Stimulated activated CD8-positive, alpha-beta memory T cell treated with anti-CD3 and anti-CD28 coated beads, Interleukin-7, amount 100 ng/mL, for 4 hours (primary cell): ENCODE measurements around the gene SNX6.
"Not testable (repeated sequence)": the region's sequence is repeated elsewhere in the genome, so short reads cannot be mapped to it uniquely, and the experiment has no call there.

ENCODE experiments used
- DNase-seq, 2 donors: peaks; one replicate each; pipeline ENCODE4 v3.0.0-alpha.2; 2020; ENCODE audit warnings: low read depth in 2 of 2

SNX6 gene

DNA sequence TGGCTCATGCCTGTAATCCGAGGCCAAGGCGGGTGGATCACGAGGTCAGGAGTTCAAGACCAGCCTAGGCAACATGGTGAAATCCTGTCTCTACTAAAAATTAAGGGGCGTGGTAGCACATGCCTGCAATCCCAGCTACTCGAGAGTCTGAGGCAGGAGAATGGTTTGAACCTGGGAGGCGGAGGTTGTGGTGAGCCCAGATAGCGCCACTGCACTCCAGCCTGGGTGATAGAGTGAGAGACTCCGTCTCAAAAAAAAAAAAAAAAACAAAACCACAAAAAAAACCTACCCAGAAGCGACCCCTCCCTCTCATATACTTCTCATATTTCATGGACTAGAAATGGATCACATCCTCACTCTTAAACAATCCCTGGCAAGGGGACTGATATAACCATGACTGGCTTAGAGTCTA lies 4.4 kb upstream of the SNX6 start:
- DNase-seq: not testable (repeated sequence)

- DNase-seq: no peak
Measured at GRCh38 chr14:34633742-34634141, 3.8 kb upstream of the SNX6 start.

DNA sequence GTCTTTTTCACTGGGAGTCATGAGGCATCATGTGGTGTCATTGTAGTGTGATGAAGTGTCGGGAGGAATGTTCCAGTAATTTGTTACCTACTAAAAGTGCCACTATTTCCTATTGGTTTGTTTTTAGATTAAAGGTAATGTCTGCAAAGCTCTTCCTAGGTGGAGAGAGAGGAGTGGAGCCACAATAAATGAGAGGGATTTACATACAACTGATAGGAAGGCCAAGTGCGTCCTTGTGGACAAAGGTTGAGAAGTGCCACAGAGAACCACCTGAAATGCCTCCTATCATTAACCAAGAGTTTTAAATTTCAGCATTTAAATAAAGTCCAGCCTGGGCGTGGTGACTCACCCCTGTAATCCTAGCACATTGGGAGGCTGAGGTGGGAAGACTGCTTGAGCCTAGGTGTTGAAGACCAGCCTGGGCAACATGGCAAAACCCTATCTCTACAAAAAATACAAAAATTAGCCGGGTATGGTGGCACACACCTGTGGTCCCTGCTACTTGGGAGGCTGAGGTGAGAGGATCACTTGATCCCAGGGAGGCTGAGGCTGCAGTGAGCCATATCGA lies 2.5 kb upstream of the SNX6 start:
- no peak for DNase-seq

- DNase-seq: no peak
Measured at GRCh38 chr14:34629344-34629656, 648 bp downstream of the SNX6 start.

DNA sequence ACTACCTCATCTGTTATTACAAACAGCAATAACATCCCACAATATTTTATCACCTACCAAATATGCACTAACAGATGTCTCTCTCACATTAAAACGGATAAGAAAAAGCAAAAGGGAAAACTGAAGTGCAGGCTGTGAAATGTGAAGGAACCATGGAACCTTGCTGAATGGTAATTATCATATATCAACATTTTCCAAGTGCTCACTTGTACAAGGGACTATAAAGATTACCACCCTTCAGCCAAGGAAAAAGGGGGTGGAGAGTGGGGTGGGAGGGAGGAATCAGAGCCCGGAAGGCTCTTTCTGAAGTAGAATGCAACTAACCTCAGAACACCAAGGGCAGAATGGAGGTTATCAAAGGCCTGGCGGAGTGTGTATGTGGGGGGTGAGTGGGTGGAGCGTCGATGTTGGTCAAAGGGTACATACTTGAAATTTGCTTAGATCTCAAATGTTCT lies 1.2 kb downstream of the SNX6 start:
- peak in 1 of 2 donors; percentile 12 for DNase-seq

GRCh38 chr14:34623506-34623905 lies 6.4 kb downstream of the SNX6 start:
- DNase-seq: no peak

DNA sequence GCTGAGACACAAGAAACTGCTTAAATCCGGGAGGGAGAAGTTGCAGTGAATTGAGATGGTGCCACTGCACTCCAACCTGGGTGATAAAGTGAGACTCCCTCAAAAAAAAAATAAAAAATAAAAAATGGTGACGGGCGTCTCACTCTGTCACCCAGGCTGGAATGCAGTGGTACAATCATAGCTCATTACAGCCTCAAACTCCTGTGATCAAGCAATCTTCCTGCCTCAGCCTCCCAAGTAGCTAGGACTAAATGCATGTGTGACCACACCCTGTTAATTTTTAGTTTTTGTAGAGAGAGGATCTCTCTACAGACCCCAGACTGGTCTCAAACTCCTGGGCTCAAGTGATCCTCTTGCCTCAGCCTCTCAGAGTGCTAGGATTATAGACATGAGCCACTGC lies 9.1 kb downstream of the SNX6 start:
- no peak for DNase-seq

DNA sequence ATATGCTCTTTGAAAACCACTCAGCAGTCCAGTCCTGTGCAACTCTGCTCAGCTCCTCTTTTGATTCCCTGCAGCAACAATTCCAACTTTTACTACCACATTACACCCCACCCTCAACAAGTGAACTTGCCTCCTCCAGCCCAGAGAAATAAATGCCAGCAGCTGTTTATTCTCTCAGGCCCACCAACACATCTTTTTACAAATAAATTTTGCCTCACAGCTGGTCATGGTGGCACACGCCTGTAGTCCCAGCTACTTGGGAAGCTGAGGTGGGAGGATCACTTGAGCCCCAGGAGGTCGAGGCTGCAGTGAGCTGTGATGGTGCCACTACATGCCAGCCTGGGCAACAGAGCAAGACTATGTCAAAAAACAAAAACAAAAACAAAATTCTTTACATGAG lies 9.8 kb downstream of the SNX6 start:
- no peak for DNase-seq

DNA sequence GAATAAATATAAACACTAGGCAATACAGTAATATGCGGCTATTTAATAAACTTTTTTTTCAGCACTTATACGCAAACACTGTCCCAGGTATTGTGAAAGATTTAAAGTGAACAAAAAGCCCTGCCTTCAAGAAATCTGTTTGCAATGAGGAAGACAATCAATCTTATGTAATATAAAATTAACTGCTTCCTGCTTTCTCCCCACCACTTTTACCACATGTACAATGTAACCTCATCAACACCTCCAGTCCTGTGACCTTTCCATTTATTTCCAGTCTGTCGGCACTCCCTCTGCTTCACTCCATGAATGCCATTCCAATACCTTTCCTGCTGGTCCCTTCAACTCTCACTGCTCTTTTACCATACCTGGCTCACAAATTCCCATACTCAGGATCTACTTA lies 10.5 kb downstream of the SNX6 start:
- no peak for DNase-seq

GRCh38 chr14:34616360-34616759 lies 13.6 kb downstream of the SNX6 start:
- DNase-seq: no peak

DNA sequence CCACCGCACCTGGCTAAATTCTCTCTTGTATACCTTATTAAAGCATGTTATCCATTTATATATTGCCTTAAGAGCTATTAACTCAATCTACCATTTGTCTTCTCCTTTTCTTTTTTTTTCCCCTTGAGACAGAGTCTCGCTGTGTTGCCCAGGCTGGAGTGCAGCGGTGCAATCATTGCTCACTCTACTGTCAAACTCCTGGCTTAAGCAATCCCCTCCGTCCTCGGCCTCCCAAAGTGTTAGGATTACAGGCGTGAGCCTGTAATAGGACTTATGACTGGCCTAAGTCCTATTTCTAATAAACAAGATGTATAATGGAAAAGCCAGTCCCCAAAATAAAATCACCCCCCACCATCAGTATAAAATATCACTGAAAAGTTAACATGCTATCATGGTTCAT lies 14.4 kb downstream of the SNX6 start:
- DNase-seq: no peak

DNA sequence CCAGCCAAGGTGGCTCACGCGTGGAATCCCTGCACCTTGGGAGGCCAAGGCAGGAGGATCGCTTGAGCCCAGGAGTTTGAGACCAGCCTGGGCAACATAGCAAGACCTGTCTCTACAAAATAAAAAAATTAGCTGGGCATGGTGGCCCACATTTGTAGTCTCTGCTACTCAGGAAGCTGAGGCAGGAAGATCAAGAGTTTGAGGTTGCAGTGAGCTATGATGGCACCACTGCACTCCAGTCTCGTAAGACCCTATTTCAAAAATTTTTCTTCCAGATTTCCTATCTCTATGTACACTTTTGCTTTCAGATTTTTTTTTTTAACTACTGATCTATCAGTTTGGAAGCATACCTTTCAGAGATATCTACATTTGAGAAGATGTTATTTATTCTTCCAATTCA lies 15.3 kb downstream of the SNX6 start:
- no peak for DNase-seq

- no peak for DNase-seq
Measured at GRCh38 chr14:34610101-34610500, 19.8 kb downstream of the SNX6 start.

- no peak for DNase-seq
Measured at GRCh38 chr14:34605461-34605860, 24.5 kb downstream of the SNX6 start.

GRCh38 chr14:34604995-34605394 lies 25.0 kb downstream of the SNX6 start:
- no peak for DNase-seq

- DNase-seq: no peak
Measured at GRCh38 chr14:34596891-34597290, 33.1 kb downstream of the SNX6 start.

DNA sequence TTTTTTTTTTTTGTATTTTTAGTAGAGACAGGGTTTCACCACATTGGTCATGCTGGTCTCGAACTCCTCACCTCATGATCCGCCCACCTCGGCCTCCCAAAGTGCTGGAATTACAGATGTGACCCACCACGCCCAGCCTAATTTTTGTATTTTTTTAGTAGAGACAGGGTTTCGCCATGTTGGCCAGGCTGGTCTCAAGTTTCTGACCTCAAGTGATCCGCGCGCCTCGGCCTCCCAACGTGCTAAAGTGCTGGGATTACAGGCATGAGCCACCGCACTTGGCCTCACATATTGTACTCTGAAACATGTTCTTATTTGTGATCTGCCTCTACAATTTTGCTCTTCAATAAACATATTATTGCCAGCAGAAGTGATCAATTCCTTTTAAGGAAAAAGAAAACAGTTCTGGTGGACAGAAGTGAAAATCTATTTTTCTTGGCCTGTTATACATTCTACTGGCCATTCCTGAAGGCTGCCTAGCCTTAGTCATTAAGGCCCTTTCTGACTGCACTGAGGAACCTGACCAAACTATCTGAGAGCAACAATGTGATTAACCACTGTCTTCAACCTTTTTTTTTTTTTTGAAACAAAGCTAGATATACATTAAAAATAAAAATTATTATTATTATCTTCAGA lies 36.1 kb downstream of the SNX6 start:
- no peak for DNase-seq

GRCh38 chr14:34592623-34593022 lies 37.3 kb downstream of the SNX6 start:
- DNase-seq: no peak

- no peak for DNase-seq
Measured at GRCh38 chr14:34583525-34583924, 46.4 kb downstream of the SNX6 start.

- DNase-seq: no peak
Measured at GRCh38 chr14:34582117-34582680, 47.7 kb downstream of the SNX6 start.

DNA sequence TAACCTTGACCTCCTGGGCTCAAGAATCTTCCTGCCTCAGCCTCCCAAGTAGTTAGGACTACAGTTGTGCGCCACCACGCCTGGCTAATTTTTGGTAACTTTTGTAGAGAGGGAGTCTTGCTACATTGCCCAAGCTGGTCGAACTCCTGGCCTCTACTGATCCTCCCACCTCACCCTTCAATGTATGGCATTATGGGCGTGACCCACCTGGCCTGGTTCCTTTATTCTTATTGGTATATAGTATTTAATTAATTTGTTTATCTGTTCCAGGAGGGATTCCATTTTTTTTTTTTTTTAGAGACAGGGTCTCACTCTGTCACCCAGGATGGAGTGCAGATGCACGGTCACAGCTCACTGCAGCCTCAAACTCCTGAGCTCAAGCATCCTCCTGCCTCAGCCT lies 49.6 kb downstream of the SNX6 start:
- DNase-seq: no peak

- DNase-seq: no peak
Measured at GRCh38 chr14:34571771-34572170, 58.2 kb downstream of the SNX6 start.

DNA sequence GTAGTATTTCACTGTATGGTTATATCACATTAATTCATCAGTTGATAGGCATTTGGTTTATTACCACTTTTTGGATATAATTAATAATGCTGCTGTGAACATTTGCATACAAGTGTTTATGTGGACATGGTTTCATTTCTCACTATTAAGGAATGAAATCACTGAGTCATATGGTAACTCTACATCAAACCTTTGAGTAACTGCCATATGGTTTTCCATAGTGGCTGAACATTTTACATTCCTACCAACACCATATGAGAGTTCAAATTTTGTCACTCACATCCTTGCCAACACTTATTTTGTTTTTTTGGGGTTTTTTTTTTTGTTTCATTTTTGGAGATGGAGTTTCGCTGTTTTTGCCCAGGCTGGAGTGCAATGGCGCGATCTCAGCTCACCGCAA lies 60.2 kb downstream of the SNX6 start:
- DNase-seq: no peak

GRCh38 chr14:34568803-34569202 lies 61.1 kb downstream of the SNX6 start:
- DNase-seq: no peak
